OCI-LY7 (cell line): ENCODE measurements around the gene MTFR2. TPM values are rescaled to one million over a fixed set of nuclear protein-coding genes. Genes with fewer than 3 reads are reported as not detected.

Experiments
- BruUV-seq: library from RNA; stranded (reverse); fragments of 400-500 nt; replicated peaks from 2 replicates; lab custom pipeline; 2021; lab: Mats Ljungman, UMichigan
- CTCF ChIA-PET: fragments of 300-600 bp; sonication (Branson Sonifier 250); formaldehyde crosslinking; loops from one replicate; lab custom pipeline; 2022; ENCODE audit warnings: antibody characterized with exemption; ENCODE audit not compliant: unreplicated experiment; lab: Charles Lee
- POLR2A ChIA-PET: fragments of 300-600 bp; sonication (Branson Sonifier 250); formaldehyde crosslinking; loops from one replicate; lab custom pipeline; 2022; ENCODE audit warnings: antibody characterized with exemption; lab: Charles Lee
- DNase-seq: peaks from one replicate; pipeline ENCODE4 v3.0.0-alpha.2; 2015; ENCODE audit warnings: low spot score
- H2AFZ ChIP-seq: fragments of 200-600 bp; sonication (generic), shearing (Covaris generic); 2 replicates; pipeline ENCODE4 v1.6.1; 2014; ENCODE audit warnings: mild to moderate bottlenecking, antibody characterized with exemption, low read length, moderate library complexity
- H3K27ac ChIP-seq: fragments of 200-600 bp; sonication (generic); 2 replicates; pipeline ENCODE4 v1.5.1; 2014; ENCODE audit warnings: mixed run types, low read depth, mild to moderate bottlenecking, moderate library complexity, low read length, inconsistent platforms; ENCODE audit not compliant: poor library complexity, severe bottlenecking
- H3K36me3 ChIP-seq: fragments of 200-600 bp; sonication (generic); 2 replicates; pipeline ENCODE4 v1.6.1; 2014; ENCODE audit warnings: mild to moderate bottlenecking, antibody characterized with exemption, low read length, moderate library complexity, mixed read lengths; ENCODE audit not compliant: insufficient read depth
- H3K4me1 ChIP-seq: fragments of 200-600 bp; sonication (generic); 2 replicates; pipeline ENCODE4 v1.5.1; 2014; ENCODE audit warnings: mild to moderate bottlenecking, low read length; ENCODE audit not compliant: insufficient read depth, poor library complexity, severe bottlenecking
- H3K4me2 ChIP-seq: fragments of 200-600 bp; sonication (generic); 2 replicates; pipeline ENCODE4 v1.6.1; 2014; ENCODE audit warnings: mild to moderate bottlenecking, low read length
- H3K4me3 ChIP-seq: fragments of 200-600 bp; sonication (generic); 2 replicates; pipeline ENCODE4 v1.5.1; 2014; ENCODE audit warnings: mild to moderate bottlenecking, low read depth, low read length; ENCODE audit not compliant: poor library complexity, severe bottlenecking
- H3K79me2 ChIP-seq: fragments of 200-600 bp; sonication (generic); 2 replicates; pipeline ENCODE4 v1.6.1; 2016; ENCODE audit warnings: low read depth, mild to moderate bottlenecking, low read length, moderate library complexity, mixed read lengths; ENCODE audit not compliant: insufficient read depth
- H3K9me2 ChIP-seq: fragments of 200-600 bp; sonication (generic); 2 replicates; pipeline ENCODE4 v1.6.1; 2016; ENCODE audit warnings: mild to moderate bottlenecking, low read length, mixed read lengths; ENCODE audit not compliant: insufficient read depth
- H3K9me3 ChIP-seq: fragments of 200-600 bp; sonication (generic); 2 replicates; pipeline ENCODE4 v1.6.1; 2014; ENCODE audit warnings: mild to moderate bottlenecking, mixed run types, low read length, mixed read lengths
- H4K20me1 ChIP-seq: fragments of 200-600 bp; sonication (generic); 2 replicates; pipeline ENCODE4 v1.6.1; 2014; ENCODE audit warnings: mild to moderate bottlenecking, antibody characterized with exemption, low read length, moderate library complexity, mixed read lengths; ENCODE audit not compliant: insufficient read depth
- EZH2phosphoT487 ChIP-seq: fragments of 200-600 bp; sonication (generic); IDR thresholded peaks from 2 replicates; pipeline ENCODE4 v1.6.1; 2018; ENCODE audit warnings: low read depth, borderline replicate concordance, mild to moderate bottlenecking, mixed run types, antibody characterized with exemption, low read length, moderate library complexity, mixed read lengths
- intact Hi-C: fragments of 100-400 bp; cut with micrococcal nuclease; formaldehyde crosslinking; loops from one replicate; pipeline ENCODE4 v1.10.0; 2022; ENCODE audit not compliant: unreplicated experiment
- total RNA-seq, 2 experiments: library from RNA; depleted of rRNA in 1 of 2; stranded (reverse); fragments of >200 nt in 1 of 2; shearing (Covaris generic) in 1 of 2; gene quantifications; 2 replicates each; pipeline ENCODE4 v1.2.3, GENCODE V29; 2014 to 2022
- TF ChIP-seq, protein P1 (sequence below): fragments of 200-600 bp; sonication (generic); conservative IDR thresholded peaks from 2 replicates; pipeline ENCODE4 v1.5.1; 2014; ENCODE audit warnings: mild to moderate bottlenecking, antibody characterized with exemption, low read length, moderate library complexity, mixed read lengths

The MTFR2 gene
- total RNA-seq, 2 experiments from 2014 or later: 9.3 to 32.9 TPM

GRCh38 chr6:136235233-136235564, 14.9 kb downstream of the MTFR2 start:
- intact Hi-C loops: no loop called here
- Histone ChIP-seq H3K9me3 (no peaks in the 10 kb centered on the region), H4K20me1 (no peaks in the 10 kb centered on the region), H3K4me1 (no peaks in the 10 kb centered on the region), H3K4me3 (no peak overlapping the region), H3K9me2 (no peaks in the 10 kb centered on the region), H3K79me2 (no peaks in the 10 kb centered on the region), H2AFZ (no peak overlapping the region), H3K36me3 (peaks cover 94% of the 10 kb centered on the region), H3K4me2 (no peak overlapping the region), H3K27ac (no peak overlapping the region)
- no TSS peak for BruUV-seq
- no peak for DNase-seq
- POLR2A ChIA-PET: interaction anchor here (0.5 kb wide), 1 partner anchor 307 kb away, joined by 3 read pairs; no protein-coding TSS in a partner anchor
- CTCF ChIA-PET: no interaction called here
- no peak for TF ChIP-seq EZH2phosphoT487
- TF ChIP-seq, protein P1, sequence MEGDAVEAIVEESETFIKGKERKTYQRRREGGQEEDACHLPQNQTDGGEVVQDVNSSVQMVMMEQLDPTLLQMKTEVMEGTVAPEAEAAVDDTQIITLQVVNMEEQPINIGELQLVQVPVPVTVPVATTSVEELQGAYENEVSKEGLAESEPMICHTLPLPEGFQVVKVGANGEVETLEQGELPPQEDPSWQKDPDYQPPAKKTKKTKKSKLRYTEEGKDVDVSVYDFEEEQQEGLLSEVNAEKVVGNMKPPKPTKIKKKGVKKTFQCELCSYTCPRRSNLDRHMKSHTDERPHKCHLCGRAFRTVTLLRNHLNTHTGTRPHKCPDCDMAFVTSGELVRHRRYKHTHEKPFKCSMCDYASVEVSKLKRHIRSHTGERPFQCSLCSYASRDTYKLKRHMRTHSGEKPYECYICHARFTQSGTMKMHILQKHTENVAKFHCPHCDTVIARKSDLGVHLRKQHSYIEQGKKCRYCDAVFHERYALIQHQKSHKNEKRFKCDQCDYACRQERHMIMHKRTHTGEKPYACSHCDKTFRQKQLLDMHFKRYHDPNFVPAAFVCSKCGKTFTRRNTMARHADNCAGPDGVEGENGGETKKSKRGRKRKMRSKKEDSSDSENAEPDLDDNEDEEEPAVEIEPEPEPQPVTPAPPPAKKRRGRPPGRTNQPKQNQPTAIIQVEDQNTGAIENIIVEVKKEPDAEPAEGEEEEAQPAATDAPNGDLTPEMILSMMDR: no peak

- Histone ChIP-seq H3K4me1 (peaks cover 14% of the 10 kb centered on the region), H3K4me3 (no peak overlapping the region), H4K20me1 (no peaks in the 10 kb centered on the region), H3K79me2 (no peaks in the 10 kb centered on the region), H2AFZ (no peak overlapping the region), H3K9me3 (no peaks in the 10 kb centered on the region), H3K36me3 (peaks cover 80% of the 10 kb centered on the region), H3K9me2 (no peaks in the 10 kb centered on the region), H3K27ac (no peak overlapping the region), H3K4me2 (no peak overlapping the region)
- ChIA-PET CTCF (no interaction called here), POLR2A (interaction anchor here (0.5 to 1.7 kb wide), 5 partner anchors 10 to 1088 kb away, joined by 3 to 7 read pairs (median 3); partner anchors contain the start of genes BCLAF1 and MTFR2)
- intact Hi-C loops: no loop called here
- DNase-seq: no peak
- no peak for TF ChIP-seq EZH2phosphoT487
- TF ChIP-seq, protein P1: no peak
- BruUV-seq: no TSS peak
Measured at GRCh38 chr6:136232701-136233100, 17.4 kb downstream of the MTFR2 start.

DNA sequence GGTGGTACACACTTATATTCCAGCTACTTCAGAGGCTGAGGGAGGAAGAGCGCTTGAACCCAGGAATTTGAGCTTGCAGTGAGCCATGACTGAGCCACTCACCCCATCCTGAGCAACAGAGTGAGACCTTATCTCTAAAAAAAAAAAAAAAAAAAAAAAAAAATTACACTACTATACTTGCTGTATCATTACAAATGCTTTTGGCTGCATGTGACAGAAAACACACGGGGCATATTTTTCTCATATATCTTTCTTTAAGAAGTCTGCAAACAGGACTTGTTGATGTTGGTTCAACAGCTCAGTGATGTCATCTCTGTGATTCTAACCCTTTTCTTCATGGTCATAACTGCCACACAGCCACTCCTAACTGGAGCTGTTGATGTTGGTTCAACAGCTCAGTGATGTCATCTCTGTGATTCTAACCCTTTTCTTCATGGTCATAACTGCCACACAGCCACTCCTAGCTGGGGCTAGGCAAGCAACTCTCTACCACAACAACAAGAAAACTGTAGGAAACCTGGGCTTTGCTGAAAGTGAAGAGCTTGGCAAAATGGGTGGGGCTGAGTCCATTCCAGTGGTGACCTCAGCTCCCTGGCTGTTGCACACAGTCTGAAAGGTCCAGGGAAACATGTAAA, 19.8 kb downstream of the MTFR2 start:
- TF ChIP-seq EZH2phosphoT487: no peak
- TF ChIP-seq, protein P1: no peak
- BruUV-seq: no TSS peak
- no peaks in the 10 kb centered on the region for H3K9me2 ChIP-seq
- peaks cover 14% of the 10 kb centered on the region for H3K4me1 ChIP-seq
- POLR2A ChIA-PET: interaction anchor here (0.6 to 1.6 kb wide), 6 partner anchors 11 to 340 kb away, joined by 3 to 7 read pairs (median 4); no protein-coding TSS in a partner anchor
- H3K4me2 ChIP-seq: no peak overlapping the region
- no peaks in the 10 kb centered on the region for H3K79me2 ChIP-seq
- H3K36me3 ChIP-seq: peaks cover 57% of the 10 kb centered on the region
- CTCF ChIA-PET: interaction anchor here (0.6 kb wide), 1 partner anchor 656 kb away, joined by 3 read pairs; no protein-coding TSS in a partner anchor
- H4K20me1 ChIP-seq: no peaks in the 10 kb centered on the region
- no peak overlapping the region for H3K27ac ChIP-seq
- intact Hi-C loops: no loop called here
- H2AFZ ChIP-seq: no peak overlapping the region
- DNase-seq: no peak
- H3K9me3 ChIP-seq: no peaks in the 10 kb centered on the region
- H3K4me3 ChIP-seq: no peak overlapping the region
